ENCODE measurements around the gene FLT3.

DNA sequence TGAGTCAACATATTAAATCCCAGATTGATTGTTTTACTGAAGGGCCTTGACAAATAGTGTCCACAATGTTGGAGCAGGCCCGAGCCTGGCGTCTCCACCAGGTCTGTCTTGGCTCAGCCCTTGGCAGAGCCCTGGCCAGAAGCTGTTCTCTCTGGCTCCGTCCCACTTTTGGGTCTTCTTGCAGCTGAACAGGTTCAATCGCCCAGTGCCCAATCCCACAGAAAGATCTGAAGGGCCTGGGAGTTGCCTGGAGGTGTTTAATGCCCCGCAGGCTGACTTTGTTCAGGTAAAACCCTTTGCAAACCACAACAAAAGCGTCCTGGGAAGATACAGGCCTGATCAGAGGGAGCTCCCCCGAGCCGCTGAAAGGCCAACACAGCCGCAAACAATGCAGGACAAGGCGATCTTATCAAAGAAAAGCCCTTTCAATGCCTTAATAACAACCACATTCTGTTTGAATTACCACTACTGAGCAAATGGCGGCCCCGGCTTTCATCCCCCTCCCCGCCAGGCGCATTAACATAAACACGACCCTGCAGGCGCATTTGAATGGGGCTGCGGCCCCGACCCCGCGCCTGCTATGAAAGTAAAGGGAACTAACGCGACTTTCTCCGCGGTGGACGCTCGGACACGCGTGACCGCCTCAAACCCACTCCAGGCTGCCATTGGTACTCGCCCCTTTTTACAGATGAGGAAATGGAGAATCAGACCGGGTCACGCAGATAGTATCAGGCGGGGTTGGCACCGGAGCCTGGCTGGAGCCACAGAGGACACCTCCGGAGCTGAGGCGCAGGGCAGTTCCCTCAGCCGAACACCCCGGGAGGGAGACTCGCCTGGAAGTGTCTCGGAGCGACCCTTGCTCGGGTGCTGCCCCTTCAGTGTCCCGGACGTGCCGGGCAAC is 134.4 kb downstream of the FLT3 start:
- no peak for TF ChIP-seq POLR2A (IDR thresholded peaks at IDR 0.05)
- TF ChIP-seq, protein P1, sequence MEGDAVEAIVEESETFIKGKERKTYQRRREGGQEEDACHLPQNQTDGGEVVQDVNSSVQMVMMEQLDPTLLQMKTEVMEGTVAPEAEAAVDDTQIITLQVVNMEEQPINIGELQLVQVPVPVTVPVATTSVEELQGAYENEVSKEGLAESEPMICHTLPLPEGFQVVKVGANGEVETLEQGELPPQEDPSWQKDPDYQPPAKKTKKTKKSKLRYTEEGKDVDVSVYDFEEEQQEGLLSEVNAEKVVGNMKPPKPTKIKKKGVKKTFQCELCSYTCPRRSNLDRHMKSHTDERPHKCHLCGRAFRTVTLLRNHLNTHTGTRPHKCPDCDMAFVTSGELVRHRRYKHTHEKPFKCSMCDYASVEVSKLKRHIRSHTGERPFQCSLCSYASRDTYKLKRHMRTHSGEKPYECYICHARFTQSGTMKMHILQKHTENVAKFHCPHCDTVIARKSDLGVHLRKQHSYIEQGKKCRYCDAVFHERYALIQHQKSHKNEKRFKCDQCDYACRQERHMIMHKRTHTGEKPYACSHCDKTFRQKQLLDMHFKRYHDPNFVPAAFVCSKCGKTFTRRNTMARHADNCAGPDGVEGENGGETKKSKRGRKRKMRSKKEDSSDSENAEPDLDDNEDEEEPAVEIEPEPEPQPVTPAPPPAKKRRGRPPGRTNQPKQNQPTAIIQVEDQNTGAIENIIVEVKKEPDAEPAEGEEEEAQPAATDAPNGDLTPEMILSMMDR (IDR thresholded peaks at IDR 0.05) = no peak

Data from heart left ventricle (tissue), 13 donors.